Measurements from ENCODE around the gene CTAGE9.

CTAGE9 gene

DNA sequence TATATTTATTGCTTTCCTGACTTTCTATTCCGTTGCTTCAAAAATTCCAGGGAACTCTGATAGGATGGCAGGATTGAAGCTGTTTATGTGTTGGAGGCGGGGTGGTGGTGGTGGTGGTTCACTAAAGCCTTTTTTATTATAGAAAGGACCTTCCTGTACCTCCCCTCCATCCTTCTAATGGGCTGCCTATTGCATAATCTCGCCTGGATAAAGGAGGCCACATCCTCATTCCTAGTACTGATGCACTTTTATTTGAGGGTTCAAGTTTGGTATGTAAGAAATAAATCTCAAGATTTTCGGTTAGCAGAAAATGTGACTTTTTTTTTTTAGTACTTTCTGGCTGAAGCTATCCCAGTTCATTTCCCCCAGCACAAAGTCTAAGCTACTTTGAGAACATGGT is 18.7 kb upstream of the CTAGE9 start:
- DNase-seq (ENCODE audit: low read depth, low spot score), result no peak
- no peak overlapping the region for H3K4me3 ChIP-seq (ENCODE audit: low read depth, low read length)
- TF ChIP-seq, protein P1, sequence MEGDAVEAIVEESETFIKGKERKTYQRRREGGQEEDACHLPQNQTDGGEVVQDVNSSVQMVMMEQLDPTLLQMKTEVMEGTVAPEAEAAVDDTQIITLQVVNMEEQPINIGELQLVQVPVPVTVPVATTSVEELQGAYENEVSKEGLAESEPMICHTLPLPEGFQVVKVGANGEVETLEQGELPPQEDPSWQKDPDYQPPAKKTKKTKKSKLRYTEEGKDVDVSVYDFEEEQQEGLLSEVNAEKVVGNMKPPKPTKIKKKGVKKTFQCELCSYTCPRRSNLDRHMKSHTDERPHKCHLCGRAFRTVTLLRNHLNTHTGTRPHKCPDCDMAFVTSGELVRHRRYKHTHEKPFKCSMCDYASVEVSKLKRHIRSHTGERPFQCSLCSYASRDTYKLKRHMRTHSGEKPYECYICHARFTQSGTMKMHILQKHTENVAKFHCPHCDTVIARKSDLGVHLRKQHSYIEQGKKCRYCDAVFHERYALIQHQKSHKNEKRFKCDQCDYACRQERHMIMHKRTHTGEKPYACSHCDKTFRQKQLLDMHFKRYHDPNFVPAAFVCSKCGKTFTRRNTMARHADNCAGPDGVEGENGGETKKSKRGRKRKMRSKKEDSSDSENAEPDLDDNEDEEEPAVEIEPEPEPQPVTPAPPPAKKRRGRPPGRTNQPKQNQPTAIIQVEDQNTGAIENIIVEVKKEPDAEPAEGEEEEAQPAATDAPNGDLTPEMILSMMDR (IDR thresholded peaks at IDR 0.05; ENCODE audit: insufficient read depth, low read length, missing control alignments), result no peak
- POLR2A ChIA-PET, result no interaction called here
- CTCF ChIA-PET, result interaction anchor here (1.7 to 4.7 kb wide), 3 partner anchors 8 to 101 kb away, joined by 3 to 20 read pairs (median 5); partner anchors contain the start of gene MED23

GRCh38 chr6:131728296-131728939 is 17.6 kb upstream of the CTAGE9 start:
- POLR2A ChIA-PET, result no interaction called here
- DNase-seq (ENCODE audit: low read depth, low spot score), result no peak
- H3K4me3 ChIP-seq (ENCODE audit: low read depth, low read length), result no peak overlapping the region
- TF ChIP-seq, protein P1 (IDR thresholded peaks at IDR 0.05; ENCODE audit: insufficient read depth, low read length, missing control alignments), result no peak
- CTCF ChIA-PET, result interaction anchor here (1.4 to 4.7 kb wide), 2 partner anchors 33 to 182 kb away, joined by 3 to 20 read pairs; no protein-coding TSS in a partner anchor

DNA sequence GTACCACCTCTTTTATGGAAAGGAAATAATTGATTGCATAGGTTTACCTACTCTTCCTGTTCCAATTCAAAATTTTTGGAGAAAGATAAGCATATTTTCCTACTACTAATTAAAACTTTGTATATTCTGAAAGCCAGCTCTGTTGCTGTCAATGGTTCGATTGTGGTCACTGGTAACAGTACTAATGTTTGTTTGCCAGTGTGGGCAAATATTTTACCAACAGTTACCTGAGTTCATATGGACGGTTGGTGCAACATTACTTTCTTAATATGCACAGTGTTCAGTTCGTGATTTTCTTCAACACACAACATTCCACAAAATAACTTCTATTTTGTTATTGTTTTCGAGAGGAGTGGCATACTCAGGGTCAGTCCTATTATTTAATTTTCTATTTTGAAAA is 17.1 kb upstream of the CTAGE9 start:
- TF ChIP-seq, protein P1 (IDR thresholded peaks at IDR 0.05; ENCODE audit: insufficient read depth, low read length, missing control alignments), result no peak
- ChIA-PET POLR2A (no interaction called here), CTCF (interaction anchor here (1.4 to 4.7 kb wide), 2 partner anchors 33 to 182 kb away, joined by 3 to 20 read pairs; no protein-coding TSS in a partner anchor)
- H3K4me3 ChIP-seq (ENCODE audit: low read depth, low read length), result no peak overlapping the region
- no peak for DNase-seq (ENCODE audit: low read depth, low spot score)

- TF ChIP-seq, protein P1 (IDR thresholded peaks at IDR 0.05; ENCODE audit: insufficient read depth, low read length, missing control alignments), result no peak
- DNase-seq (ENCODE audit: low read depth, low spot score), result no peak
- CTCF ChIA-PET, result interaction anchor here (1.4 to 4.7 kb wide), 2 partner anchors 32 to 183 kb away, joined by 3 to 20 read pairs; no protein-coding TSS in a partner anchor
- H3K4me3 ChIP-seq (ENCODE audit: low read depth, low read length), result no peak overlapping the region
- POLR2A ChIA-PET, result interaction anchor here (0.6 kb wide), 1 partner anchor 181 kb away, joined by 3 read pairs; no protein-coding TSS in a partner anchor
Measured at GRCh38 chr6:131727467-131727866, 16.6 kb upstream of the CTAGE9 start.

DNA sequence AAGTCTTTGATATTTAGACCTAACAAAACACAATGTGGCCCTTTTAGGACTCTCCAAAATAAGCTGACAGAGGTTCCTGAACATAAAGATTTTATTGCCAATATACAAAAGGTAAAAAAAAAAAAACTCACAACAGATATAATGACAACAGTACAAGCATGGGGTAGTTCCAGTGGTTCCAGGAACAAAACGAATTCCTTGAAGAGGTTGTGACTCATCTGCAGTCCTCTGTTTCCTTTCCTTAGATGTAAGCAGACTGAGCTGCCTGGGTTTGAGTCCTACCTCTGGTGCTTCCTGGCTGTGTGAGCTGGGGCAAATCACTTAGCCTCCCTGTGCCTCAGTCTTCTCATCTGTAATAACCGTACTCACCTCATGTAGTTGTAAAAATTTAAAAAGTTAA is 13.3 kb upstream of the CTAGE9 start:
- no peak for DNase-seq (ENCODE audit: low read depth, low spot score)
- POLR2A ChIA-PET, result no interaction called here
- CTCF ChIA-PET, result interaction anchor here (1.6 kb wide), 1 partner anchor 186 kb away, joined by 4 read pairs; no protein-coding TSS in a partner anchor
- no peak overlapping the region for H3K4me3 ChIP-seq (ENCODE audit: low read depth, low read length)
- TF ChIP-seq, protein P1 (IDR thresholded peaks at IDR 0.05; ENCODE audit: insufficient read depth, low read length, missing control alignments), result no peak

- no peak for DNase-seq (ENCODE audit: low read depth, low spot score)
- no peak overlapping the region for H3K4me3 ChIP-seq (ENCODE audit: low read depth, low read length)
- ChIA-PET POLR2A (no interaction called here), CTCF (interaction anchor here (0.6 to 2.4 kb wide), 6 partner anchors 10 to 189 kb away, joined by 3 to 16 read pairs (median 3); no protein-coding TSS in a partner anchor)
- TF ChIP-seq, protein P1 (IDR thresholded peaks at IDR 0.05; ENCODE audit: insufficient read depth, low read length, missing control alignments), result no peak
Measured at GRCh38 chr6:131721161-131721560, 10.3 kb upstream of the CTAGE9 start.

All from AG04449 (cell line).